GM21526 (cell line): Measurements from ENCODE around the gene RCBTB2.
A peak's percentile ranks its signal among the peaks of the same experiment; 100 is the strongest.

ENCODE experiments used
- ATAC-seq: cut with Tn5 transposase; IDR thresholded peaks from one replicate; pipeline ENCODE4 v1.9.1; 2021; ENCODE audit warnings: moderate library complexity; ENCODE audit not compliant: unreplicated experiment, low FRiP score

Gene RCBTB2

DNA sequence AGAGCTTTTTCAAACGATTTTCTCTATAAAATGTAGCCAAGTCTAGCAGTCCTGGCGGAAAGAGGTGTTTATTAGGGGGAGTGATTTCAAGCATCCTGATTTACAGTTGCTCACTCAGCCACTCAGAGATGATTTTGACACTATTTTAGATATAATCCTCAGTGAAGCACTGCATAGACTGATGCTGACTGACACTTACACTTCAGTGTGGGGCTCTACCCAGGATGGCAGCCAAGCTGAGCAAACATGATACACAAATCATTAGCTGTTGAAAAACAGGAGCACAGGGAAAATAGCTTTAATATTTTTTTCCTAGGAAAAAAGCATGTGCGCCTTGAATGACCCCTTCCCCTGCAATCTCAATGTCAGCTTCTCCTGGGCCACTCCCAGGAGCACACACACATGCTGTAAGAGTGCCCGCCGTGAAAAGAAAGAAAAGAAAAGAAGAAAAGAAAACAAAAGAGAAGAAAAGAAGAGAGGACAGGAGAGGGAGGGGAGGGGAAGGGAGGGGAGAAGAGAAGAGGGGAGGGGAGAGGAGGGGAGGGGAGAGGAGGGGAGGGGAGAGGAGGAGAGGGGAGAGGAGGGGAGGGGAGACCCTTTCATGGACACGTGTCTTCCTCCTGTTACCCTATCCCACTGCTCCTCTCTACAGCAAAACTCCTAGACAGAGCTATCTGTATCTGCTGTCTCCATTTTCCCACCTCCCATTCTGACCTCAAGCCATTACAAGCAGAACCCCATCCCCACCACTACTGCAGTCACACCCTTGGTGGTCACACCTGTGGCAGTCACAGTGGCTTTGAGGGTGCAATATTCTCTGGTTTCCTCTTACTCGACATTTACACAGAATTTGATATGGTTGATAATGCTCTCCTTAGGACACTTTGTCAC, 36.4 kb downstream of the RCBTB2 start:
- ATAC-seq, result no peak

- ATAC-seq, result no peak
These were observed 38.0 kb downstream of the RCBTB2 start for GRCh38 chr13:48494874-48495273.

GRCh38 chr13:48493851-48494250, 39.0 kb downstream of the RCBTB2 start:
- ATAC-seq, result no peak

GRCh38 chr13:48493066-48493765, 39.7 kb downstream of the RCBTB2 start:
- ATAC-seq, result no peak

DNA sequence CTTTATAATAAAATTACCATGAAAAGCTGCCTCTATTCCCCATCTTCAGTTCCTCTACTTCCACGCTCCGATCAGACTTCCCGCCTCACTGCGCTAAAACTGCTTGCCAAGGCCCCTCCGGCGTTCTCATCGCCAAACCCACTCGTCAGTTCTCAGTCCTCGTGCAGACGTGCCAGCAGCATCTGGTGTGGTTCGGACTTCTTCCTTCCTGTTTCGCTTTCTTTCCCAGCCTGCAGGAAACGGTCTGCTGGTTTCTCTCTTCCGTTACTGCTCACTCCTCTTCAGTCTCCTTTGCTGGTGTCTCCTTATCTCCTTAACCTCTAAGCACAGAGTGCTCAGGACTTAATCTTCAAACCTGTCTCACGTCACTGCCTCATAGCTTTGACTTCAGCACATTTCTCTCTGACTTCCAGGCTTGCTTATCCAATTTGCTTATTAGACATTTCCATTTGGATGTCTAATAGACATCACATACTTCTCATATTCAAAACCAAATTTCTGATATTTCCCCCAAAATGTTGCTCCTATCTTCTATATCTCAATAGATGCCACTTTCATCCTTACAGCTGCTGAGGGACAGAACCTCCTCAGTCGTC, 40.3 kb downstream of the RCBTB2 start:
- ATAC-seq, result peak; percentile 73

- peak; percentile 42 for ATAC-seq
These were observed 40.8 kb downstream of the RCBTB2 start for GRCh38 chr13:48492096-48492440.

GRCh38 chr13:48491423-48492095, 41.3 kb downstream of the RCBTB2 start:
- no peak for ATAC-seq

- ATAC-seq, result no peak
These were observed 42.6 kb downstream of the RCBTB2 start for GRCh38 chr13:48490241-48490640.

GRCh38 chr13:48489666-48490065, 43.2 kb downstream of the RCBTB2 start:
- no peak for ATAC-seq

DNA sequence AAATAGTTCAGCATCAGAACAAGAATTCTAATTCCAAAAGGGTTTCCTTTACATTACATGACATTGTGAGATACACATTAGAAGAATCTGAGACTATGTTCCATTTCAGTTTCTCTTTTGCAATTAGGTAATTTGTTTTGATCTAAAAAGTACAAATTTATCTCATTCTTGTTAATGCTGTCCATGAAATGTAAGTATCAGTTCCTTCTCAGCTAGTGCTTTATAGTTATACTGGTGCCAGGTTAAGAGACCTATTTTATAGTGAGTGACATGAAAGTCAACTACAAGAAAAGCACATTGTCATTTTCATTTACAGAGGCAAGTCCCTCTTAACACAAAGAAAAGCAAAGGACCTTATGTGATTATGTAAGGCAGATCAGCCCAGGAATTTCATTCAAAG, 43.9 kb downstream of the RCBTB2 start:
- ATAC-seq, result no peak

- ATAC-seq, result no peak
These were observed 44.9 kb downstream of the RCBTB2 start for GRCh38 chr13:48487968-48488367.

DNA sequence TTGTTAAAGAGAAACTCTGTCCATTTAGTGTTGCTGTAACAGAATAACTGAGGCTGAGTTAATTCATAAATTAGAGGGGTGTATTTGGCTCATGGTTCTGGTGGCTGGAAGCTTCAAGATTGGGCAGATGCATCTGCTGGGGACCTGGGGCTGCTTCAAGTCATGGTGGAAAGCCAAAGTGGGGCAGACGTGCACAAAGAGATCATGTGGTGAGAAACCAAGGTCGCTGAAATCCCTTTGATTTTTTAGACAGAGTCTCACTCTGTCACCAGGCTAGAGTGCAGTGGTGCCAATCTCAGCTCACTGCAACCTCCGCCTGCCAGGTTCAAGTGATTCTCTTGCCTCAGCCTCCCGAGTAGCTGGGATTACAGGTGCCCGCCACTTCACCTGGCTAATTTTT, 46.0 kb downstream of the RCBTB2 start:
- no peak for ATAC-seq

GRCh38 chr13:48486362-48486761, 46.5 kb downstream of the RCBTB2 start:
- no peak for ATAC-seq

DNA sequence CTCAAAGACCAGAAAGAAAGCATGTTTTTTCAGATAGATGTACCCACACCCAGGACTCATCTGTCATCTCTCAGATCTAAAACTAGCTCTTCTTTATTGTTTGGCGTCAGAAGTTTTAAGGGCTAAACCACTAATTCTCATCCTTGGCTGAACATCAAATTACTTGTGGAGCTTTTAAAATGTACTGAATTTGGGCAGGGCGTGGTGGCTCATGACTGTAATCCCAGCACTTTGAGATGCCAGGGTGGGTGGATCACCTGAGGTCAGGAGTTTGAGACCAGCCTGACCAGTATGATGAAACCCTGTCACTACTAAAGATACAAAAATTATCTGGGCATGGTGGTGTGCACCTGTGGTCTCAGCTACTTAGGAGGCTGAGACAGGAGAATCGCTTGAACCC, 47.4 kb downstream of the RCBTB2 start:
- ATAC-seq, result no peak

DNA sequence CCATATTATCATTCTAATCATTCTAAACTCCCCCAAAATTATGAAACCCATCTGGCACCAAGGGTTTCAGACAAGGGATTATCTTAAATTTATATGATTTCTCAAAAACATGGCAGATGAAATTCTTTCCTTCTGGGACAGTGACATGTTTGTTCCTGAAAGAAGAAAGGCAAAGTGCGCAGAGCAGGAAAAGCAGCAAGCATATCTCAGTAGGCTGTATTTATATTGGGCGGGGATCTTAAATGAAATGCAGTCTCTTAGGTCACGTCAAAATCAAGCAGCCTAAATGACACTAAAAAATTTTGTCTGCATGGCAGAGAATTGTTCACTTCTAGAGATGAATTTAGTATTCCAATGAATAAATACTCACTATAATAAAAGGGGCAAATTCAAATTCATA, 49.3 kb downstream of the RCBTB2 start:
- no peak for ATAC-seq

DNA sequence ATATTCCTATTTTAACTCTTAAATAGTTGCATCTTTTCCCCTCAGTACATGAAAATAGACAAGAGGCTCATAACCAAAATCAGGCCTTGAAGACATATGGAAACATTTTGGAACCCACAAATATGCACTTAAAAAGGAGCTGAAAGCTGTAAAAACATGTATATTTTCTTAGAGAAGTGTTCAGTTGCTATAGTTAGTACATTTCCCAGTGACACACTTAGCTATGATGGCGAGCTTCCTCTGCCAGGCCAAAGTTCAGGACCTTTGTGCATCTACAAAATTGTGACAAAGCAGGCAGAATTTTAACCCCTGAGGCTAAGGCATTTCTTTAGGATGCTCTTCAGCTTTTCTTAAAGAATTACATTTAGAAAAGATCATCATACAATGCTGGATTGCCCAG, 54.5 kb downstream of the RCBTB2 start:
- ATAC-seq, result no peak

GRCh38 chr13:48477191-48477855, 55.6 kb downstream of the RCBTB2 start:
- ATAC-seq, result no peak

- ATAC-seq, result no peak
These were observed 56.2 kb downstream of the RCBTB2 start for GRCh38 chr13:48476686-48477085.

DNA sequence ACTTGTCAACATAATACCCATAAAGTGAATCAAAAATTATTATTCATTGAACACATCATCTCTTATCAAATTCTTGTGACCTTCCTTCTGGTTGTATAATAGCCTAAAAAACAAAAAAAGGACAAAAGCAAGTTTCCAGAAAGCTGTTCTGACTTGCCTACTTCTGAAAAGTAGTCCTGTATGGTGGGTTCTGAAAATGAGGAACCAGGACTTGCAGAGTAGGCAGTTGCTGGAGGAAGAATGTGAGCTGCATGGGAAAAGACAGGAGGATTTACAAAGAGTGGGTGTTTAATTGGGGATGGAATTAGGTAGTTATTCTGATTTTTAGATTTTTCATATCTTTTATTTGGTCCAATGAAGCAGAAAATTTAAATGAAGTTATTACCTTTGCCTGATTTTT, 56.7 kb downstream of the RCBTB2 start:
- ATAC-seq, result no peak

DNA sequence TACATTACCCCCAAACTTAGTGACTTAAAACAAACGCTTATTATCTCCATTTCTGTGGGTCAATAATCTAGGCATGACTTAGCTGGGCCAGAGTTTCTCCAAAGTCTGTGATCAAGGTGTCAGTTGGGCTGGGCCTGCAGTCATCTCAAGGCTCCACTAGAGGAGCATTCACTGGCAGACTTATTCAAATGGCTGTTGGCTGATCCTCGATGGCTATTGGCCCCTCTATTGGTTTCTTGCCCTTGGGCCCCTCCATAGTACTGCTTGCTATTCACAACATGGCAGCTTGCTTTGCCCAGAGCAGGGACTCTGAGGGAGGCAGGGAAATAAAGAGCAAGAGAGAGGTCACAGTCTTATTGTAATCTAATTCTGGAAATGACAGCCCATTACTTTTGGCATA, 57.6 kb downstream of the RCBTB2 start:
- ATAC-seq, result no peak
